Stomach (tissue), 9 donors: ENCODE data around the gene HSFX3. TPM values are rescaled to one million over a fixed set of nuclear protein-coding genes. Genes with fewer than 3 reads are reported as not detected.

Source experiments
- DNase-seq, 2 donors: peaks; one replicate each; pipeline versions ENCODE4 v3.0.0 to v3.0.0-alpha.2; 2013 to 2019
- H3K27ac ChIP-seq, 5 donors: fragments of 200-600 bp in 4 of 5; sonication (generic) in 4 of 5; one replicate each; pipeline ENCODE4 v1.5.1; 2013 to 2019; ENCODE audit warnings: mild to moderate bottlenecking in 1 of 5, moderate library complexity in 1 of 5
- H3K27me3 ChIP-seq, 3 donors: fragments of 200-600 bp; sonication (generic); one replicate each; pipeline ENCODE4 v1.5.1; 2017 to 2019; ENCODE audit warnings: mixed run types in 1 of 3
- H3K36me3 ChIP-seq, 4 donors: fragments of 200-600 bp; sonication (generic); 1 replicate in 3 of 4; 2 replicates in 1 of 4; pipeline ENCODE4 v1.5.1; 2016 to 2019
- H3K4me1 ChIP-seq, 4 donors: fragments of 200-600 bp; sonication (generic); one replicate each; pipeline ENCODE4 v1.5.1; 2016 to 2019
- H3K4me3 ChIP-seq, 4 donors: fragments of 200-600 bp; sonication (generic) in 3 of 4; one replicate each; pipeline ENCODE4 v1.5.1; 2016 to 2019; ENCODE audit warnings: mild to moderate bottlenecking in 1 of 4
- H3K9me3 ChIP-seq, 4 donors: fragments of 200-600 bp; sonication (generic); one replicate each; pipeline ENCODE4 v1.5.1; 2016 to 2019
- CTCF ChIP-seq, 7 experiments: fragments of 450-650 bp in 4 of 7; fragments of 200-600 bp in 3 of 7; sonication (generic) in 3 of 7; IDR thresholded peaks; one replicate each; pipeline ENCODE4 v1.5.1; 2016 to 2019; ENCODE audit warnings: antibody characterized with exemption in 7 of 7, control low read depth in 2 of 7, mild to moderate bottlenecking in 1 of 7
- EP300 ChIP-seq: sonication (generic); formaldehyde crosslinking; IDR thresholded peaks from one replicate; pipeline ENCODE4 v1.6.1; 2017; ENCODE audit warnings: antibody characterized with exemption
- POLR2A ChIP-seq, 4 donors: fragments of 450-650 bp; IDR thresholded peaks; one replicate each; pipeline ENCODE4 v1.6.1; 2016; ENCODE audit warnings: antibody characterized with exemption in 4 of 4, control low read depth in 2 of 4, mild to moderate bottlenecking in 1 of 4, moderate library complexity in 1 of 4
- POLR2AphosphoS5 ChIP-seq, 3 donors: sonication (generic); formaldehyde crosslinking; IDR thresholded peaks; one replicate each; pipeline ENCODE4 v1.6.1; 2016; ENCODE audit warnings: antibody characterized with exemption in 3 of 3
- whole genome bisulfite sequencing, 5 donors: extraction: QIAGEN DNeasy Blood & Tissue Kit in 3 of 5; methylation state at CpG; one replicate each; pipeline versions ENCODE4 v1.1.5 to v1.1.7; 2013 to 2018; 5-methylcytosine and 5-hydroxymethylcytosine counted together
- intact Hi-C: fragments of 100-400 bp; cut with DNase I; formaldehyde crosslinking; loops from one replicate; pipeline ENCODE4 v1.15.1; 2023; ENCODE audit warnings: low total_unique reads
- polyA plus RNA-seq, 3 donors: library from polyadenylated mRNA; stranded (reverse); fragments of 200-250 nt; gene quantifications; one replicate each; pipeline ENCODE4 v1.2.3, GENCODE V29; 2013
- total RNA-seq, 5 donors: library from RNA; depleted of rRNA; stranded (reverse); fragments of >200 nt; gene quantifications; one replicate each; pipeline versions ENCODE4 v1.1.0 to v1.2.3, GENCODE V29; 2014 to 2016
- donor health status: healthy with polysubstance abuse.
- donor health status: Bipolar disorder and iron deficiency.
- donor health status: healthy.

Gene HSFX3
- total and polyA plus RNA-seq, 8 donors: 0.72 TPM; not detected in 7

DNA sequence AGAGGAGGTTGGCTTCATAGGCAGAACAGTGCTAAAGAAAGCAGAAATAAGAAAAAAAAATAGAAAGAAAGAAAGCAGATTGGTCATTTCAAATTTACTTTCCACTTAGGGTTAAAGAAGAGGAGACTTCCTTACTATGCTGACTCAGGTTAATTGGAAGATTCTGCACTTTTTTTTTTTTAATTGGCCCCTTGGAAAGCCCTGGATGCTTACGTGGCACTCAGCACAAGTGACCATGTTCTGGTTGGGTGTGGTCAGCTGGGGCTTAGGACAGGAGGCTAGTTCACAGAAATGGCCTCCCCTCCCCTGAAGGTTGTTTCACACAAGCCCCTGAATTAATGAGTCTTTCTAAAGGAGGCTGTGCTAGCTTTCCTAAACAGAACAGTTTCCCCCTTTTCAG lies 23.0 kb upstream of the HSFX3 start:
- TF ChIP-seq POLR2A (IDR thresholded peaks at IDR 0.05) (no peak), POLR2AphosphoS5 (IDR thresholded peaks at IDR 0.05) (no peak), CTCF (IDR thresholded peaks at IDR 0.05) (no peak), EP300 (no peak)
- peak in 1 of 2 donors; percentile 11 for DNase-seq
- Histone ChIP-seq H3K4me1 (no peaks in the 10 kb centered on the region), H3K27me3 (no peaks in the 10 kb centered on the region), H3K9me3 (no peaks in the 10 kb centered on the region), H3K36me3 (no peaks in the 10 kb centered on the region), H3K27ac (no peak overlapping the region), H3K4me3 (no peak overlapping the region)
- intact Hi-C loops: no loop called here
- WGBS, 5 donors: 19 to 62% (median 40%) methylated on average over 1 of the region's 1 CpG; no CpG with 5 or more reads in 1 of the 5 donors

- DNase-seq: no peak
Measured at GRCh38 chrX:149571770-149572169, 22.0 kb upstream of the HSFX3 start.

DNA sequence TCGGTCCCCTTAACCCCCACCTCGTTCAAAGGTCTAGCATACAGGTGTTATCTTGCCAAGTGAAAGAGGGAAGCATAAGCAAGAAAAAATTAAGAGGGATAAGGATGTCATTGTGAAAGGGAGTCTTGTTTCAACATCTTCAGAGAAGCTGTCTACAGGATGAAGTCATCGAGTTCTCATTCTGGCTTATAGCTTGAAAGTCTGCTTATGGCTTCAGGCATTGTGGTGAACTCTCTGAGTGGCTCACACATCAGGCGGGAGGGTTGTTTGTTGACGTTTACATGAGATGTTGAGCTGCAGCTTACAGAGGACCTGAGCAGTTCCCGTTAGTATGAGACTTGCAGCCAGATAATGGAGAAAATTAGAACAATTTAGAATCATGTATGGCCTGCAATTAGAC lies 20.9 kb upstream of the HSFX3 start:
- intact Hi-C loops: no loop called here
- H3K4me1 ChIP-seq: no peaks in the 10 kb centered on the region
- TF ChIP-seq CTCF (IDR thresholded peaks at IDR 0.05) (no peak), POLR2AphosphoS5 (IDR thresholded peaks at IDR 0.05) (no peak)
- no peaks in the 10 kb centered on the region for H3K36me3 ChIP-seq
- H3K27ac ChIP-seq: no peak overlapping the region
- no peaks in the 10 kb centered on the region for H3K27me3 ChIP-seq
- no peak overlapping the region for H3K4me3 ChIP-seq
- no peaks in the 10 kb centered on the region for H3K9me3 ChIP-seq
- 43 to 64% (median 53%) methylated on average over 2 to 6 of the region's 6 CpGs for WGBS, 5 donors
- DNase-seq: peak in 1 of 2 donors; percentile 8

More at GRCh38 chrX:149571770-149572169, 22.0 kb upstream of the HSFX3 start:
- intact Hi-C loops: no loop called here
- H3K36me3 ChIP-seq: no peaks in the 10 kb centered on the region
- 61 to 100% (median 74%) methylated on average over 1 to 7 of the region's 7 CpGs for WGBS, 5 donors
- H3K4me1 ChIP-seq: no peaks in the 10 kb centered on the region
- no peaks in the 10 kb centered on the region for H3K9me3 ChIP-seq
- no peak overlapping the region for H3K4me3 ChIP-seq
- TF ChIP-seq POLR2A (IDR thresholded peaks at IDR 0.05): no peak
- no peak for TF ChIP-seq EP300
- no peak for TF ChIP-seq CTCF (IDR thresholded peaks at IDR 0.05)
- TF ChIP-seq POLR2AphosphoS5 (IDR thresholded peaks at IDR 0.05): no peak
- no peak overlapping the region for H3K27ac ChIP-seq
- H3K27me3 ChIP-seq: no peaks in the 10 kb centered on the region

DNA sequence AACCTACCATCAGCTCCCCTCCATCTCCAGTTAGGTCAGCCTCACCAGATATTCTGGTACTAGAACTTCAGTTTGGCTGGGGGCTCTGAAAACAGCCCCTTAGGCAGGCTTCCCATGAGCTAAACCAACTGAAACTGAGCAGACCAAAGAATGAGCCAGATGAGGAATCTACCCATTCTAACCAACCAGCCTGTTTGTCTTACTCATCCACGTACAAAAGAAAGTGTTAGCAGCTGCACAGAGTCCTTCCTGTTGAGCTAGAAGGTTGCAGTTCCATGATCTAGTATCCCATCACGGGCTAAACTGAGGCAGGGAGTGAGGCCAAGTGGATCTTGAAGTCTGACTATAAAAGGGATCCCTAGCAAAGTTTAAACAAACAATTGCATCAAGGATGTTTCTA lies 20.0 kb upstream of the HSFX3 start:
- no peak for TF ChIP-seq POLR2AphosphoS5 (IDR thresholded peaks at IDR 0.05)
- no peak for TF ChIP-seq EP300
- no peak for TF ChIP-seq CTCF (IDR thresholded peaks at IDR 0.05)
- no peak for TF ChIP-seq POLR2A (IDR thresholded peaks at IDR 0.05)
- no peak for DNase-seq
- WGBS, 5 donors: 33 to 68% (median 48%) methylated on average over 1 to 2 of the region's 2 CpGs

More for the DNA sequence above, 20.0 kb upstream of the HSFX3 start:
- H3K9me3 ChIP-seq: peaks cover 0 to under 1% (median 0%) of the 10 kb centered on the region in 4 donors
- H3K27me3 ChIP-seq: no peaks in the 10 kb centered on the region
- no peaks in the 10 kb centered on the region for H3K36me3 ChIP-seq
- H3K4me1 ChIP-seq: no peaks in the 10 kb centered on the region
- no peak overlapping the region for H3K27ac ChIP-seq
- intact Hi-C loops: no loop called here
- no peak overlapping the region for H3K4me3 ChIP-seq
